Measurements from ENCODE around the gene NDUFAF5. TPM values are rescaled to one million over a fixed set of nuclear protein-coding genes. Genes with fewer than 3 reads are reported as not detected.
A peak's percentile ranks its signal among the peaks of the same experiment; 100 is the strongest.

The NDUFAF5 gene
- total and polyA plus RNA-seq, 7 donors: 28.2 to 49.7 (median 39.7) TPM

DNA sequence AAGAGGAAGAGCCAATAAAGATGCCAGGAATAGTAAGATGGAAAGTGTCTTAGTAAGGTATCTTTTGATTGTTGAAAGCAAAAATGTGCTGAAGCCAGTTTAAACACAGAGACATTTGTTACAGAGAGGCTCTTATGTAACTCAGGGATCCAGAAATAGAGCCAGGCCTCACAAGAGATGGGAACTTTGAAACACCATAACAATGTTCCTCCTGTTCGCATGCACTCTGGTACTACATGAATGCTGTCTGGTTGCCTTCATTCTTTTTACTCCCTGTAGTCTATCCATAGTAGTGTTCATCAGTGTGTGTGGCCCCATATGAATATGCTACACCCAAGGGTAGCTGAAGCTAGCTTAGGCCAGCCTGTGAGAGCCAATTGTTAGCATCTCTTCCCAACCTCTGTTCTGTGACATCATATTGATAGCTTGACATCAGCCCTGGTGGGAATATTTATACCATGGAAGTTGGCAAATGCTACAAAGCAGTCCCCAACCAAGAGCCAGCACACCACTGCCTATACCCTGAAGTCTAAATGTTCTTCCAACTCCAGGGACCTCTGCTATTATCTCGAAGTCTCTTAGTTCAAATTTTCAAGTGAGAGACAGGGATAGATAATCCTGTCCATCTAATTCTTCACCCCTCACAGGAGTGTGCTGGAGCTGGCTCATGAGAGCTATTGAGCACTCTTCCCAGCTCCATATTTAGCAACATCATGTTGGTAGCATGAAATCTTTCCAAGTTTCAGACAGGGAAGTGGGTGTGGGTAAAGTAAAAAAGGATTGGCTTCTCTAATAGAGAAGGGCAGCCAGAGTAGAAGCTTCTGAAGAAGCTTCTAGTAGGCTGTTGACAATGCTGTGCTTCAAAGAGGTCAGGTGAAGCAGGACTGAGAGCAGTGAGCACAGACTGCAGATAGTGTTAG is 7.0 kb downstream of the NDUFAF5 start:
- TF ChIP-seq, protein P1, sequence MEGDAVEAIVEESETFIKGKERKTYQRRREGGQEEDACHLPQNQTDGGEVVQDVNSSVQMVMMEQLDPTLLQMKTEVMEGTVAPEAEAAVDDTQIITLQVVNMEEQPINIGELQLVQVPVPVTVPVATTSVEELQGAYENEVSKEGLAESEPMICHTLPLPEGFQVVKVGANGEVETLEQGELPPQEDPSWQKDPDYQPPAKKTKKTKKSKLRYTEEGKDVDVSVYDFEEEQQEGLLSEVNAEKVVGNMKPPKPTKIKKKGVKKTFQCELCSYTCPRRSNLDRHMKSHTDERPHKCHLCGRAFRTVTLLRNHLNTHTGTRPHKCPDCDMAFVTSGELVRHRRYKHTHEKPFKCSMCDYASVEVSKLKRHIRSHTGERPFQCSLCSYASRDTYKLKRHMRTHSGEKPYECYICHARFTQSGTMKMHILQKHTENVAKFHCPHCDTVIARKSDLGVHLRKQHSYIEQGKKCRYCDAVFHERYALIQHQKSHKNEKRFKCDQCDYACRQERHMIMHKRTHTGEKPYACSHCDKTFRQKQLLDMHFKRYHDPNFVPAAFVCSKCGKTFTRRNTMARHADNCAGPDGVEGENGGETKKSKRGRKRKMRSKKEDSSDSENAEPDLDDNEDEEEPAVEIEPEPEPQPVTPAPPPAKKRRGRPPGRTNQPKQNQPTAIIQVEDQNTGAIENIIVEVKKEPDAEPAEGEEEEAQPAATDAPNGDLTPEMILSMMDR (IDR thresholded peaks at IDR 0.05): no peak
- Histone ChIP-seq H3K27me3 (ENCODE audit: insufficient read depth in 3 of 3, low read length in 2 of 3) (no peaks in the 10 kb centered on the region), H3K27ac (peak overlapping the region; percentile 71), H3K9me3 (no peaks in the 10 kb centered on the region), H3K36me3 (ENCODE audit: insufficient read depth in 1 of 2, low read depth in 1 of 2) (peaks cover 22 to 100% of the 10 kb centered on the region in 2 donors), H3K4me3 (no peak overlapping the region), H3K4me1 (peaks cover 37% of the 10 kb centered on the region)
- intact Hi-C loops (cut with DNase I): no loop called here
- ATAC-seq (peak; percentile 71 to 84 (median 80)), DNase-seq (no peak)
- 55 to 79% (median 63%) methylated on average over 2 of the region's 2 CpGs for WGBS, 3 donors

DNA sequence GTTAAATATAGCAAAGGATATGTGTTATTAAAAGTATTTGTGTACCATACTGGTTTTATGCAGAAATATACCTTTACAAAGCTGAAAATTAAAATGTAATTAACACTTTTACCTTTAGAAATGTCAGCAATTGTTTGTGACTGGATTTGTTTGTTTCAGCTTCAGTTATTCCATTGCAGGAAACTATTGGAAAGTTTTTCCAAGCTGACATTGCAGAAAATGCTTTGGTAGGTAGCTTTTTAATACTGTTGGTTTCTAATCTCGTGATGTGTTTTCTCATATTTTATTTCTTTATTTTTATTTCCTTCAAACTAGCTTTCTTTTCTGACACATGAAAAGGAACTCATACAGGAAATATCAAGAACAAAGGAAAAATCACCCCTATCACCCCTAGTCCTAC is 8.2 kb downstream of the NDUFAF5 start:
- Histone ChIP-seq H3K4me1 (peaks cover 27% of the 10 kb centered on the region), H3K36me3 (ENCODE audit: insufficient read depth in 1 of 2, low read depth in 1 of 2) (peaks cover 26 to 100% of the 10 kb centered on the region in 2 donors), H3K4me3 (no peak overlapping the region), H3K27me3 (ENCODE audit: insufficient read depth in 3 of 3, low read length in 2 of 3) (no peaks in the 10 kb centered on the region), H3K9me3 (no peaks in the 10 kb centered on the region), H3K27ac (peak overlapping the region; percentile 71)
- 87 to 95% (median 92%) methylated on average over 1 of the region's 1 CpG for WGBS, 3 donors
- TF ChIP-seq, protein P1 (IDR thresholded peaks at IDR 0.05): no peak
- intact Hi-C loops (cut with DNase I): no loop called here
- DNase-seq: no peak
- no peak for ATAC-seq

DNA sequence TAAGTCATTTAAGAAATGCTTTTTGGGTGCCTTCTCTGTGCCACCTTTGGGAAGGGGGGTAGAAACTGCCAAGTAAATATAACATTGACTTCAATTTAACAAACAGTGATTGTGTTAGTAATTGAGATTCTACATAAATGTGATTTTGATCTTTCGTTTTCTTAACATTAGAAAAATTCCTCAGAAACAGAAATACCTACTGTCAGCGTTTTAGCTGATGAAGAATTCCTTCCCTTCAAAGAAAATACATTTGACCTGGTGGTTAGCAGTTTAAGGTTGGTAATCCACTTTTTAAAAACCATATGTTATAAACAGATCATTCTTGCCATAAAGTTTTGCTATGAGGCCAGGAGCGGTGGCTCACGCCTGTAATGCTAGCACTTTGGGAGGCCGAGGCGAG is 9.8 kb downstream of the NDUFAF5 start:
- no peak overlapping the region for H3K27ac ChIP-seq
- ATAC-seq: no peak
- TF ChIP-seq, protein P1 (IDR thresholded peaks at IDR 0.05): no peak
- H3K9me3 ChIP-seq: no peaks in the 10 kb centered on the region
- no peaks in the 10 kb centered on the region for H3K27me3 ChIP-seq (ENCODE audit: insufficient read depth in 3 of 3, low read length in 2 of 3)
- H3K4me1 ChIP-seq: peaks cover 19% of the 10 kb centered on the region
- H3K4me3 ChIP-seq: no peak overlapping the region
- DNase-seq: no peak
- intact Hi-C loops (cut with DNase I): no loop called here
- WGBS, 3 donors: 95 to 99% (median 96%) methylated on average over 6 of the region's 6 CpGs
- peaks cover 28 to 98% of the 10 kb centered on the region in 2 donors for H3K36me3 ChIP-seq (ENCODE audit: insufficient read depth in 1 of 2, low read depth in 1 of 2)

DNA sequence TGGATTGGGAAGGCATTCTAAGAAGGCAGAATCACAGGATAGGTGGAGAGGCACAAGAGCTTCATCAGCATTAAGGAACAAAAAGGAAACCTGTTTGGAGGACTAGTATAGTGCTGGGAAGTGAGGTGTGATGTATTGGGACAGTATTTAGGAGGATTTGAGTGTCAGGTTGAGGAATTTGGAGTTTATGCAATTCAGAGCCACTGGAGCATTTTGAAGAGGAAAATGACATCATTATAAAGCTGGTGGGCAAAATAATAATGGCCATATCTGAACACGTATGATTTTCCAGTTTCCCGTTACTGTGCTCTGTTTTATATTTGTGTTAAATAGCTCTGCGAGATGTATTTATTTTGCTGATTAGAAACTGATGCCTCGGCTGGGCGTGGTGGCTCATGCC is 14.2 kb downstream of the NDUFAF5 start:
- Histone ChIP-seq H3K27ac (peak overlapping the region; percentile 33), H3K27me3 (ENCODE audit: insufficient read depth in 3 of 3, low read length in 2 of 3) (no peaks in the 10 kb centered on the region), H3K36me3 (ENCODE audit: insufficient read depth in 1 of 2, low read depth in 1 of 2) (peaks cover 19 to 83% of the 10 kb centered on the region in 2 donors), H3K4me1 (peaks cover 18% of the 10 kb centered on the region), H3K4me3 (no peak overlapping the region), H3K9me3 (no peaks in the 10 kb centered on the region)
- DNase-seq (no peak), ATAC-seq (no peak)
- 76 to 87% (median 82%) methylated on average over 5 of the region's 5 CpGs for WGBS, 3 donors
- TF ChIP-seq, protein P1 (IDR thresholded peaks at IDR 0.05): no peak
- intact Hi-C loops (cut with DNase I): no loop called here

All from psoas muscle (tissue), 8 donors.